Measurements from ENCODE around the gene ATAD3B. TPM values are rescaled to one million over a fixed set of nuclear protein-coding genes. Genes with fewer than 3 reads are reported as not detected.
"Not testable (repeated sequence)": the region's sequence is repeated elsewhere in the genome, so short reads cannot be mapped to it uniquely, and the experiment has no call there.

ATAD3B gene
- total RNA-seq, 1 experiment from 2014 or later = 68.9 TPM

DNA sequence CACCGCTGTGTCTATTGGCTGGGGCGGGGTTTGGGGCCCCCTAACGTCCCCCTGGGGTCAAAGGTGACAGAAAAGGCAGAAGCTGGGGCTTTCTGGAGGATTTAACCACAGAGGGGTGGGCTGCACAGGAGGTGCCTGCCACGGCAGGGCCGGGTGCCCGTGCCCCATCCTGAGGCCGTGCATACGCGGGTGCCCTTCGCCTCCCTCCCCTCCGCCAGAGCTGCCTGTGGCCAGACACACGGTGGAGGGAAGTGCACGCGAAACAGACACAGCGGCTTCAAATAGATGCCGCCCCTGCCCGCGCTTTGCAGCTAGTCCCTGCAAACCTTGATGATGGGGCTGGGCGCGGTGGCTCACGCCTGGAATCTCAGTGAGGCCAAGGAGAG is 37.9 kb downstream of the ATAD3B start:
- intact Hi-C loops (cut with micrococcal nuclease; ENCODE audit: unreplicated experiment); H3K27ac ChIP-seq (ENCODE audit: low read depth, low read length, poor library complexity, severe bottlenecking); H3K4me1 ChIP-seq (ENCODE audit: insufficient read depth, low read length, poor library complexity, severe bottlenecking); BruUV-seq (replicated peaks); H3K27me3 ChIP-seq (replicated peaks; ENCODE audit: insufficient read depth, low read depth, low read length, poor library complexity); CTCF ChIA-PET; DNase-seq (ENCODE audit: low spot score); H3K9me3 ChIP-seq (ENCODE audit: low read depth, low read length, poor library complexity, severe bottlenecking); POLR2A ChIA-PET (ENCODE audit: low non-redundant PET); H3K4me3 ChIP-seq (ENCODE audit: low read depth, low read length, poor library complexity, severe bottlenecking); H3K36me3 ChIP-seq (ENCODE audit: insufficient read depth, low read length, poor library complexity, severe bottlenecking): not testable (repeated sequence)

DNA sequence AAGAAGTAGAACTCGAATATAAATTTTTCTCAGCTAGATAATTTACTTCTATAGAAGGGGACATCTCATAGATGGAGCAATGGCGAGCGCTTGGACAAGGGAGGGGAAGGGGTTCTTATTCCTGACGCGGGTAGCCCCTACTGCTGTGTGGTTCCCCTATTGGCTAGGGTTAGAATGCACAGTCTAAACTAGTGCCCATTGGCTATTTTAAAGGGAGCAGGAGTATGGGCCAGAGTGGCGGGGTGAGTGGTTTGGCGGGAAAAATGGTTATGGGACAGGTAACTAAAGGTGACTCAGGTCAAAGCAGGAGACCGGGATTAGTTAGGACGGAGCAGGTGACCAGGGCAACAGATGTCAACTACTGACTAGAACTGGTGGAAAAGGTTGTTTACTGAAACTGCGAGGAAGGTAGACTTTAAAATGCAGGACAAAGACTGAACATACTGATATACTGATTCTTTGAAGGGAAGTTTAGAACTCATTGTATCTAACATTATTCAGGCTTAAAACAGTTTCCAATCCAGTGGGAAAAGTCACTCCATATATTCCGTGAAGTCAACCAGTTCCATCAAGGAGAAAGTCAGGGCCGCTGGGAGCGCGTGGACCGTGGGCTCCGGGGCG is 39.5 kb downstream of the ATAD3B start:
- peak overlapping the region; percentile 93 for H3K27ac ChIP-seq (ENCODE audit: low read depth, low read length, poor library complexity, severe bottlenecking)
- POLR2A ChIA-PET (ENCODE audit: low non-redundant PET) = no interaction called here
- peak overlapping the region; percentile 79 for H3K4me3 ChIP-seq (ENCODE audit: low read depth, low read length, poor library complexity, severe bottlenecking)
- H3K27me3 ChIP-seq (replicated peaks; ENCODE audit: insufficient read depth, low read depth, low read length, poor library complexity) = no peaks in the 10 kb centered on the region
- TF ChIP-seq, protein P1, sequence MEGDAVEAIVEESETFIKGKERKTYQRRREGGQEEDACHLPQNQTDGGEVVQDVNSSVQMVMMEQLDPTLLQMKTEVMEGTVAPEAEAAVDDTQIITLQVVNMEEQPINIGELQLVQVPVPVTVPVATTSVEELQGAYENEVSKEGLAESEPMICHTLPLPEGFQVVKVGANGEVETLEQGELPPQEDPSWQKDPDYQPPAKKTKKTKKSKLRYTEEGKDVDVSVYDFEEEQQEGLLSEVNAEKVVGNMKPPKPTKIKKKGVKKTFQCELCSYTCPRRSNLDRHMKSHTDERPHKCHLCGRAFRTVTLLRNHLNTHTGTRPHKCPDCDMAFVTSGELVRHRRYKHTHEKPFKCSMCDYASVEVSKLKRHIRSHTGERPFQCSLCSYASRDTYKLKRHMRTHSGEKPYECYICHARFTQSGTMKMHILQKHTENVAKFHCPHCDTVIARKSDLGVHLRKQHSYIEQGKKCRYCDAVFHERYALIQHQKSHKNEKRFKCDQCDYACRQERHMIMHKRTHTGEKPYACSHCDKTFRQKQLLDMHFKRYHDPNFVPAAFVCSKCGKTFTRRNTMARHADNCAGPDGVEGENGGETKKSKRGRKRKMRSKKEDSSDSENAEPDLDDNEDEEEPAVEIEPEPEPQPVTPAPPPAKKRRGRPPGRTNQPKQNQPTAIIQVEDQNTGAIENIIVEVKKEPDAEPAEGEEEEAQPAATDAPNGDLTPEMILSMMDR (conservative IDR thresholded peaks at IDR 0.05; ENCODE audit: low read depth, low read length) = no peak
- no peak for TF ChIP-seq EZH2 (IDR thresholded peaks at IDR 0.05; ENCODE audit: borderline replicate concordance, low read depth, low read length, poor library complexity, severe bottlenecking)
- intact Hi-C loops (cut with micrococcal nuclease; ENCODE audit: unreplicated experiment) = no loop called here
- peak; percentile 37 for DNase-seq (ENCODE audit: low spot score)
- H3K36me3 ChIP-seq (ENCODE audit: insufficient read depth, low read length, poor library complexity, severe bottlenecking) = no peaks in the 10 kb centered on the region
- CTCF ChIA-PET = interaction anchor here (0.7 kb wide), 1 partner anchor 139 kb away, joined by 5 read pairs; no protein-coding TSS in a partner anchor
- H3K4me1 ChIP-seq (ENCODE audit: insufficient read depth, low read length, poor library complexity, severe bottlenecking) = no peaks in the 10 kb centered on the region
- H3K9me3 ChIP-seq (ENCODE audit: low read depth, low read length, poor library complexity, severe bottlenecking) = no peaks in the 10 kb centered on the region
- BruUV-seq (replicated peaks) = TSS peak; percentile 96

DNA sequence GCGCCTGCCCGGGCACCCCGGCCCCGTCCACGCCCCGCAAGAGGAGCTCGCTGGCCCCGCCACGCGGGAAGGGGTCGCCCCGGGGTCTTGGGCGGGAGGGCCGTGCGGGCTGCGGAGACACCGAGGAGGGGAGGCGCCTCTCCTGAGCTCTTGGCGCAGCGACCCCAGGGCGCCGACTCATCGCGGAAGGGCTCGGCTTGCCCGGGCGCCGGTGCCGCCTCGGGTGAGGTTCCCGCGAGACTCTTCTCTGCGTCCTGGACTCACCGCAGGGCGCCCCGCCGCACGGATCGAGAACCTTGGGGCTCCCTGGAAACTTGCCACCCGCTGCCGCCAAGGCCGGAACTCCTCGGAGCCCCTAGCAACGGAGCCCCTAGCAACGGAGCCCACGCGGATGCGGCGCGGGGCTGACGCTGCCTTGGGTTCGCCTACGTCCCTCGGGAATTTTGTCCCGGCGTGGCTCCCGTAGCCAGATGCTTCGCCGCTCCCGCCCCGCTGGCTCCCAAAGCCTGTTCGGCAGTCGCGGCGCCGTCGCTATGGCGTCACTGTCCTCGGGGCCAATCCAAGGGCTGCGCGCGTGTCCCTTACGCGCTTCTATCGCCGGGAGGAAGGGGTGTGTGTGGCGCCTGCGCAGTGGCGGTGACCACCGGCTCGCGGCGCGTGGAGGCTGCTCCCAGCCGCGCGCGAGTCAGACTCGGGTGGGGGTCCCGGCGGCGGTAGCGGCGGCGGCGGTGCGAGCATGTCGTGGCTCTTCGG is 40.1 kb downstream of the ATAD3B start, which contains the start of gene ATAD3A:
Gene ATAD3A, plus strand, starts transcription at position 630 of the 753 bp plus-strand sequence. Its CDS starts 107 bp downstream, at position 737.
- TF ChIP-seq, protein P1 (conservative IDR thresholded peaks at IDR 0.05; ENCODE audit: low read depth, low read length) = no peak
- no peak for TF ChIP-seq EZH2 (IDR thresholded peaks at IDR 0.05; ENCODE audit: borderline replicate concordance, low read depth, low read length, poor library complexity, severe bottlenecking)
- Histone ChIP-seq H3K27ac (ENCODE audit: low read depth, low read length, poor library complexity, severe bottlenecking) (peak within 1 kb of the TSS; percentile 93), H3K4me1 (ENCODE audit: insufficient read depth, low read length, poor library complexity, severe bottlenecking) (no peaks in the 10 kb centered on the region), H3K36me3 (ENCODE audit: insufficient read depth, low read length, poor library complexity, severe bottlenecking) (no peaks in the 10 kb centered on the region), H3K9me3 (ENCODE audit: low read depth, low read length, poor library complexity, severe bottlenecking) (no peaks in the 10 kb centered on the region), H3K27me3 (replicated peaks; ENCODE audit: insufficient read depth, low read depth, low read length, poor library complexity) (no peaks in the 10 kb centered on the region), H3K4me3 (ENCODE audit: low read depth, low read length, poor library complexity, severe bottlenecking) (peak within 1 kb of the TSS; percentile 79)
- intact Hi-C loops (cut with micrococcal nuclease; ENCODE audit: unreplicated experiment) = no loop called here
- POLR2A ChIA-PET (ENCODE audit: low non-redundant PET) = no interaction called here
- BruUV-seq (replicated peaks) = no TSS peak
- CTCF ChIA-PET = no interaction called here
- DNase-seq (ENCODE audit: low spot score) = peak; percentile 99

DNA sequence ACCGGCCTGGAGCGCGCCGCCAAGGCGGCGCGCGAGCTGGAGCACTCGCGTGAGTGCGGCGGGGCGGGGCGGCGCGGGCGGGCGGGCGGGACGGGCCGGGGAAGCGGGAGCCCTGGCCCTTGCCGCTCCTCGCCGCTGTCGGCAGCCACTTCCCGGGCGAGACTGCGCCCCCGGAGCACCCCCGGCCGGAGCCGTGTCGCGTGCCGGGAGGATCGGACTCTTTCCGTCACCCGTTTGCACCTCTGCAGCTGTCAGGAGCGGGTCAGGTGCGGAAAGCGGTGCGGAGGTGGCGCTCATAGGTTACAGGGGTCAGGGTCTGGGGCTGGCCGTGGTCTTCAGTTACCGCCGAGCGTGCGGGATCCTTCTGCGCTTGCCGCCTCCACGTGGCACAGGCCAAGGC is 40.9 kb downstream of the ATAD3B start:
- H3K4me3 ChIP-seq (ENCODE audit: low read depth, low read length, poor library complexity, severe bottlenecking) = peak overlapping the region; percentile 79
- intact Hi-C loops (cut with micrococcal nuclease; ENCODE audit: unreplicated experiment); H3K4me1 ChIP-seq (ENCODE audit: insufficient read depth, low read length, poor library complexity, severe bottlenecking); H3K9me3 ChIP-seq (ENCODE audit: low read depth, low read length, poor library complexity, severe bottlenecking); CTCF ChIA-PET; POLR2A ChIA-PET (ENCODE audit: low non-redundant PET); H3K36me3 ChIP-seq (ENCODE audit: insufficient read depth, low read length, poor library complexity, severe bottlenecking); BruUV-seq (replicated peaks); H3K27me3 ChIP-seq (replicated peaks; ENCODE audit: insufficient read depth, low read depth, low read length, poor library complexity); DNase-seq (ENCODE audit: low spot score): not testable (repeated sequence)
- peak overlapping the region; percentile 93 for H3K27ac ChIP-seq (ENCODE audit: low read depth, low read length, poor library complexity, severe bottlenecking)

DNA sequence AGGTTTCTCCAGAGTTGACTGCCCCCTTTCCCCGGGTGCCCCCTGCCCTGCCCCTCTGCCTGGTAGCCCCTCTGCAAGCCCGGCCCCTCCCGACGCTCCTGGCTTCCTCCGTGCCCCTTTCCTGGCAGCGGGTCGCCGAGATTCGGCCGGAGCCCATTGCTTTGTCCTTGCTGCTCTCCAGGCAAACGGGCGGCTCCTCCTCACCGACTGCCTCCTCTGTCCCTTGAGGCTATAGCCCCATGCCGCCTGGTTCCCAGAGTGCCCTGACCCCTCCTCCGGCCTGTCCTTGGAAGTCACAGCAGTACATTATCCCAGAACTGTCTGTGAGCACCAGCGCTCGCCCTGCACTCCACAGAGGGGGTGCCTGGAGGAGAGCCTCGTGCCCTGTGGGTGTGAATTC is 42.1 kb downstream of the ATAD3B start:
- H3K27me3 ChIP-seq (replicated peaks; ENCODE audit: insufficient read depth, low read depth, low read length, poor library complexity); H3K27ac ChIP-seq (ENCODE audit: low read depth, low read length, poor library complexity, severe bottlenecking); H3K9me3 ChIP-seq (ENCODE audit: low read depth, low read length, poor library complexity, severe bottlenecking); H3K4me1 ChIP-seq (ENCODE audit: insufficient read depth, low read length, poor library complexity, severe bottlenecking); POLR2A ChIA-PET (ENCODE audit: low non-redundant PET); intact Hi-C loops (cut with micrococcal nuclease; ENCODE audit: unreplicated experiment); H3K36me3 ChIP-seq (ENCODE audit: insufficient read depth, low read length, poor library complexity, severe bottlenecking); DNase-seq (ENCODE audit: low spot score); CTCF ChIA-PET; BruUV-seq (replicated peaks): not testable (repeated sequence)
- H3K4me3 ChIP-seq (ENCODE audit: low read depth, low read length, poor library complexity, severe bottlenecking) = peak overlapping the region; percentile 21

DNA sequence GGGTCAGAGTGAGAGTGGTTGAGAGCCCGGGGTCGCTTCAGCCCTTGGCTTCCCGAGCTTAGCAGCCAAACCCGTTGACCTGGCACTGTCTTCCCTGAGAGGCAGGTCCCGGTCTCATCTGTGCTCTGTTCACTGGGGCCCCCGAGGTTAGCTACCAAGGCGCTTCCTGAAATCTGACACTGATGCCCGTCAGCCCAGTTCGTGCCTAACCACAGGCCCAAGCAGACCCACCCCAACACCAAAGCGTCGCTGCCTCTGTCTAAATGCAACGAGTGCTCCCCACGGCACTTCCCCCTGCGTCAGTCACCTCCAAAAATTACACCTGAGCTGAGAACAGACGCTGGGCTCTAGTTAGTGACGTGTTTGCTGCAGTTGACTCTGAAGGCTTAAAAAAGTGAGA is 42.8 kb downstream of the ATAD3B start:
- CTCF ChIA-PET; H3K27ac ChIP-seq (ENCODE audit: low read depth, low read length, poor library complexity, severe bottlenecking); intact Hi-C loops (cut with micrococcal nuclease; ENCODE audit: unreplicated experiment); H3K27me3 ChIP-seq (replicated peaks; ENCODE audit: insufficient read depth, low read depth, low read length, poor library complexity); BruUV-seq (replicated peaks); H3K4me1 ChIP-seq (ENCODE audit: insufficient read depth, low read length, poor library complexity, severe bottlenecking); H3K4me3 ChIP-seq (ENCODE audit: low read depth, low read length, poor library complexity, severe bottlenecking); POLR2A ChIA-PET (ENCODE audit: low non-redundant PET); H3K9me3 ChIP-seq (ENCODE audit: low read depth, low read length, poor library complexity, severe bottlenecking); H3K36me3 ChIP-seq (ENCODE audit: insufficient read depth, low read length, poor library complexity, severe bottlenecking); DNase-seq (ENCODE audit: low spot score): not testable (repeated sequence)

Measured in A673 (cell line).